ENCODE results near the gene AP1B1.

DNA sequence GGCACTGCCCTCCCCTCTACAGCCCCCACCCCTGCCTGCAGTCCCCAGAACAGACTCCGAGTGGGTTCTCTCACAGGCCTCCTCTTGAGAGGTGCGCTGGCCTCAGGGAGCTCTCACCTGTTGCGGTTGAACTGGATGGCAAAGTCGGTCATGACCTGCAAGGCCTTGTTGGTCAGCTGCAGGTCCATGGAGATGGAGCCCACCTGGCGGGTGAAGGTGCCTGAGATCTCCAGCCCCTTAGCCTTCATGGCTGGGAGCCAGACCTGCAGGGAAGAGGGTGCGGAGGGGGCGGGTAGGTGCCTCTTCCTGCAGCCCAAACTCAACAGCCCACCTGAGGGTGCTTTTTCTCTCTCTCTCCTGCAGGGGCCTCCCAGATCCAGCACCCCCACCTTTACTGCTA is 54.2 kb downstream of the AP1B1 start:
- TF ChIP-seq, protein P1, sequence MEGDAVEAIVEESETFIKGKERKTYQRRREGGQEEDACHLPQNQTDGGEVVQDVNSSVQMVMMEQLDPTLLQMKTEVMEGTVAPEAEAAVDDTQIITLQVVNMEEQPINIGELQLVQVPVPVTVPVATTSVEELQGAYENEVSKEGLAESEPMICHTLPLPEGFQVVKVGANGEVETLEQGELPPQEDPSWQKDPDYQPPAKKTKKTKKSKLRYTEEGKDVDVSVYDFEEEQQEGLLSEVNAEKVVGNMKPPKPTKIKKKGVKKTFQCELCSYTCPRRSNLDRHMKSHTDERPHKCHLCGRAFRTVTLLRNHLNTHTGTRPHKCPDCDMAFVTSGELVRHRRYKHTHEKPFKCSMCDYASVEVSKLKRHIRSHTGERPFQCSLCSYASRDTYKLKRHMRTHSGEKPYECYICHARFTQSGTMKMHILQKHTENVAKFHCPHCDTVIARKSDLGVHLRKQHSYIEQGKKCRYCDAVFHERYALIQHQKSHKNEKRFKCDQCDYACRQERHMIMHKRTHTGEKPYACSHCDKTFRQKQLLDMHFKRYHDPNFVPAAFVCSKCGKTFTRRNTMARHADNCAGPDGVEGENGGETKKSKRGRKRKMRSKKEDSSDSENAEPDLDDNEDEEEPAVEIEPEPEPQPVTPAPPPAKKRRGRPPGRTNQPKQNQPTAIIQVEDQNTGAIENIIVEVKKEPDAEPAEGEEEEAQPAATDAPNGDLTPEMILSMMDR (IDR thresholded peaks at IDR 0.05): no peak
- no peak for TF ChIP-seq POLR2A (IDR thresholded peaks at IDR 0.05)
- no peak for TF ChIP-seq POLR2AphosphoS5 (IDR thresholded peaks at IDR 0.05)
